A549 (cell line): Measurements from ENCODE around the gene ELMOD1.

Source experiments
- CEBPB ChIP-seq, 2 experiments: fragments of >200 bp in 1 of 2; sonication (Bioruptor Twin) in 1 of 2; formaldehyde crosslinking in 1 of 2; IDR thresholded peaks; 2 replicates each; pipeline ENCODE4 v1.6.1; 2012 to 2016
- EP300 ChIP-seq, 2 experiments: fragments of >200 bp; sonication (Bioruptor Twin); formaldehyde crosslinking; IDR thresholded peaks; 2 replicates in 1 of 2; 3 replicates in 1 of 2; pipeline ENCODE4 v1.6.1; 2016 to 2017
- JUNB ChIP-seq: fragments of >200 bp; sonication (Bioruptor Twin); formaldehyde crosslinking; IDR thresholded peaks from 2 replicates; pipeline ENCODE4 v1.6.1; 2016
- POLR2A ChIP-seq: IDR thresholded peaks from 2 replicates; pipeline ENCODE4 v1.6.1; 2012; ENCODE audit warnings: mild to moderate bottlenecking, low read length
- RCOR1 ChIP-seq: fragments of 150-350 bp; IDR thresholded peaks from 2 replicates; pipeline ENCODE4 v1.6.1; 2014; ENCODE audit warnings: antibody characterized with exemption, low read length, low read depth
- RFX5 ChIP-seq: fragments of 450-650 bp; IDR thresholded peaks from 2 replicates; pipeline ENCODE4 v1.7.1; 2014; ENCODE audit warnings: antibody characterized with exemption, mild to moderate bottlenecking, moderate library complexity
- SMC3 ChIP-seq: fragments of >200 bp; sonication (Bioruptor Twin); formaldehyde crosslinking; IDR thresholded peaks from 3 replicates; pipeline ENCODE4 v1.6.1; 2018; ENCODE audit warnings: inconsistent platforms
- SREBF2 ChIP-seq: fragments of 450-650 bp; IDR thresholded peaks from 2 replicates; pipeline ENCODE4 v1.6.1; 2014; ENCODE audit warnings: mild to moderate bottlenecking, moderate library complexity
- ZNF302 ChIP-seq: fragments of 250-450 bp; sonication (Bioruptor Pico); IDR thresholded peaks from 2 replicates; pipeline ENCODE4 v1.9.0; 2021; ENCODE audit warnings: inconsistent platforms, mild to moderate bottlenecking, moderate library complexity
- TF ChIP-seq, protein P1 (sequence below): fragments of >200 bp; sonication (Bioruptor Twin); formaldehyde crosslinking; IDR thresholded peaks from 3 replicates; pipeline ENCODE4 v1.5.1; 2016
- TF ChIP-seq, protein P2 (sequence below): fragments of >200 bp; sonication (Bioruptor Twin); formaldehyde crosslinking; IDR thresholded peaks from 3 replicates; pipeline ENCODE4 v1.6.1; 2016
- TF ChIP-seq, protein P3 (sequence below): fragments of 200-600 bp; sonication (generic); IDR thresholded peaks from 2 replicates; pipeline ENCODE4 v1.6.1; 2016; ENCODE audit warnings: antibody characterized with exemption, mild to moderate bottlenecking, moderate library complexity

DNA sequence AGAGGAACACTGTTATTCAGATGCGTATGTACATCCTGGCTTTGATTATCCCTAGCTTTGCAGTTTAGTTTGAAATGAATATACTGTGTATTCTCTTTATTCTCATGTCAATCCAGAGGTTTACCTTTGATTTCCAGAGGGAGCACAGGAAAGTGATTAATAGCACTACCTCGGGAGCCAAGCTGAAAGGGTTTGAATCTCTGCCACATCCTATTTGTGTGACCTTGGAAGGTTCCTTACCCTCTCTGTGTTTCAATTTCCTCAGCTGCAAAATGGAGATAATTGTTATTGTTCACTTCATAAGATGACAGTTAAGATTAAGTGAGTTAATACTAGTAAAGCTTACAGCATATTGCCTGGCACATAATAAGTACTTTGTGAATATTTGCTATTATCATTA is 17.9 kb downstream of the ELMOD1 start:
- no peak for TF ChIP-seq JUNB
- TF ChIP-seq RCOR1, result no peak
- TF ChIP-seq SREBF2, result no peak
- TF ChIP-seq SMC3, result no peak
- no peak for TF ChIP-seq CEBPB (IDR thresholded peaks at IDR 0.05)
- TF ChIP-seq, protein P1, sequence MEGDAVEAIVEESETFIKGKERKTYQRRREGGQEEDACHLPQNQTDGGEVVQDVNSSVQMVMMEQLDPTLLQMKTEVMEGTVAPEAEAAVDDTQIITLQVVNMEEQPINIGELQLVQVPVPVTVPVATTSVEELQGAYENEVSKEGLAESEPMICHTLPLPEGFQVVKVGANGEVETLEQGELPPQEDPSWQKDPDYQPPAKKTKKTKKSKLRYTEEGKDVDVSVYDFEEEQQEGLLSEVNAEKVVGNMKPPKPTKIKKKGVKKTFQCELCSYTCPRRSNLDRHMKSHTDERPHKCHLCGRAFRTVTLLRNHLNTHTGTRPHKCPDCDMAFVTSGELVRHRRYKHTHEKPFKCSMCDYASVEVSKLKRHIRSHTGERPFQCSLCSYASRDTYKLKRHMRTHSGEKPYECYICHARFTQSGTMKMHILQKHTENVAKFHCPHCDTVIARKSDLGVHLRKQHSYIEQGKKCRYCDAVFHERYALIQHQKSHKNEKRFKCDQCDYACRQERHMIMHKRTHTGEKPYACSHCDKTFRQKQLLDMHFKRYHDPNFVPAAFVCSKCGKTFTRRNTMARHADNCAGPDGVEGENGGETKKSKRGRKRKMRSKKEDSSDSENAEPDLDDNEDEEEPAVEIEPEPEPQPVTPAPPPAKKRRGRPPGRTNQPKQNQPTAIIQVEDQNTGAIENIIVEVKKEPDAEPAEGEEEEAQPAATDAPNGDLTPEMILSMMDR, result no peak
- TF ChIP-seq, protein P2, sequence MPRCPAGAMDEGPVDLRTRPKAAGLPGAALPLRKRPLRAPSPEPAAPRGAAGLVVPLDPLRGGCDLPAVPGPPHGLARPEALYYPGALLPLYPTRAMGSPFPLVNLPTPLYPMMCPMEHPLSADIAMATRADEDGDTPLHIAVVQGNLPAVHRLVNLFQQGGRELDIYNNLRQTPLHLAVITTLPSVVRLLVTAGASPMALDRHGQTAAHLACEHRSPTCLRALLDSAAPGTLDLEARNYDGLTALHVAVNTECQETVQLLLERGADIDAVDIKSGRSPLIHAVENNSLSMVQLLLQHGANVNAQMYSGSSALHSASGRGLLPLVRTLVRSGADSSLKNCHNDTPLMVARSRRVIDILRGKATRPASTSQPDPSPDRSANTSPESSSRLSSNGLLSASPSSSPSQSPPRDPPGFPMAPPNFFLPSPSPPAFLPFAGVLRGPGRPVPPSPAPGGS, result no peak
- TF ChIP-seq ZNF302 (CRISPR knock-in tag), result no peak
- TF ChIP-seq, protein P3, sequence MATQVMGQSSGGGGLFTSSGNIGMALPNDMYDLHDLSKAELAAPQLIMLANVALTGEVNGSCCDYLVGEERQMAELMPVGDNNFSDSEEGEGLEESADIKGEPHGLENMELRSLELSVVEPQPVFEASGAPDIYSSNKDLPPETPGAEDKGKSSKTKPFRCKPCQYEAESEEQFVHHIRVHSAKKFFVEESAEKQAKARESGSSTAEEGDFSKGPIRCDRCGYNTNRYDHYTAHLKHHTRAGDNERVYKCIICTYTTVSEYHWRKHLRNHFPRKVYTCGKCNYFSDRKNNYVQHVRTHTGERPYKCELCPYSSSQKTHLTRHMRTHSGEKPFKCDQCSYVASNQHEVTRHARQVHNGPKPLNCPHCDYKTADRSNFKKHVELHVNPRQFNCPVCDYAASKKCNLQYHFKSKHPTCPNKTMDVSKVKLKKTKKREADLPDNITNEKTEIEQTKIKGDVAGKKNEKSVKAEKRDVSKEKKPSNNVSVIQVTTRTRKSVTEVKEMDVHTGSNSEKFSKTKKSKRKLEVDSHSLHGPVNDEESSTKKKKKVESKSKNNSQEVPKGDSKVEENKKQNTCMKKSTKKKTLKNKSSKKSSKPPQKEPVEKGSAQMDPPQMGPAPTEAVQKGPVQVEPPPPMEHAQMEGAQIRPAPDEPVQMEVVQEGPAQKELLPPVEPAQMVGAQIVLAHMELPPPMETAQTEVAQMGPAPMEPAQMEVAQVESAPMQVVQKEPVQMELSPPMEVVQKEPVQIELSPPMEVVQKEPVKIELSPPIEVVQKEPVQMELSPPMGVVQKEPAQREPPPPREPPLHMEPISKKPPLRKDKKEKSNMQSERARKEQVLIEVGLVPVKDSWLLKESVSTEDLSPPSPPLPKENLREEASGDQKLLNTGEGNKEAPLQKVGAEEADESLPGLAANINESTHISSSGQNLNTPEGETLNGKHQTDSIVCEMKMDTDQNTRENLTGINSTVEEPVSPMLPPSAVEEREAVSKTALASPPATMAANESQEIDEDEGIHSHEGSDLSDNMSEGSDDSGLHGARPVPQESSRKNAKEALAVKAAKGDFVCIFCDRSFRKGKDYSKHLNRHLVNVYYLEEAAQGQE, result no peak
- TF ChIP-seq EP300 (IDR thresholded peaks at IDR 0.05), result no peak
- no peak for TF ChIP-seq RFX5
- no peak for TF ChIP-seq POLR2A
